GM18867 (cell line): ENCODE results near the gene PTGES.
"Not testable (repeated sequence)": the region's sequence is repeated elsewhere in the genome, so short reads cannot be mapped to it uniquely, and the experiment has no call there.

Experiments
- ATAC-seq: cut with Tn5 transposase; IDR thresholded peaks from one replicate; pipeline ENCODE4 v1.9.1; 2021; ENCODE audit warnings: mild to moderate bottlenecking, moderate library complexity; ENCODE audit not compliant: unreplicated experiment

PTGES gene

GRCh38 chr9:129773262-129774048 lies 20.6 kb upstream of the PTGES start:
- no peak for ATAC-seq

GRCh38 chr9:129770741-129771140 lies 17.9 kb upstream of the PTGES start:
- ATAC-seq: no peak

GRCh38 chr9:129769669-129770068 lies 16.8 kb upstream of the PTGES start:
- ATAC-seq: no peak

GRCh38 chr9:129768486-129768885 lies 15.6 kb upstream of the PTGES start:
- no peak for ATAC-seq

GRCh38 chr9:129765764-129766317 lies 13.0 kb upstream of the PTGES start:
- ATAC-seq: no peak

- ATAC-seq: no peak
These were observed 10.4 kb upstream of the PTGES start for GRCh38 chr9:129762985-129763926.

GRCh38 chr9:129762370-129762984 lies 9.6 kb upstream of the PTGES start:
- ATAC-seq: not testable (repeated sequence)

- ATAC-seq: no peak
These were observed 9.1 kb upstream of the PTGES start for GRCh38 chr9:129761901-129762369.

- no peak for ATAC-seq
These were observed 8.6 kb upstream of the PTGES start for GRCh38 chr9:129761293-129761900.

GRCh38 chr9:129760784-129761183 lies 7.9 kb upstream of the PTGES start:
- not testable (repeated sequence) for ATAC-seq

GRCh38 chr9:129759804-129760502 lies 7.1 kb upstream of the PTGES start:
- no peak for ATAC-seq

- ATAC-seq: no peak
These were observed 6.5 kb upstream of the PTGES start for GRCh38 chr9:129759319-129759718.

- ATAC-seq: no peak
These were observed 4.2 kb upstream of the PTGES start for GRCh38 chr9:129757045-129757444.

- no peak for ATAC-seq
These were observed 3.3 kb upstream of the PTGES start for GRCh38 chr9:129756191-129756590.

- ATAC-seq: no peak
These were observed 2.3 kb upstream of the PTGES start for GRCh38 chr9:129755151-129755550.

GRCh38 chr9:129751841-129752801 lies 721 bp downstream of the PTGES start:
- no peak for ATAC-seq

- no peak for ATAC-seq
These were observed 2.7 kb downstream of the PTGES start for GRCh38 chr9:129750013-129750638.

- ATAC-seq: no peak
These were observed 3.3 kb downstream of the PTGES start for GRCh38 chr9:129749575-129749974.
